Activated T-cell treated with anti-CD3 and anti-CD28 coated beads for 4 hours (primary cell): Measurements from ENCODE around the gene RCOR1.
"Not testable (repeated sequence)": the region's sequence is repeated elsewhere in the genome, so short reads cannot be mapped to it uniquely, and the experiment has no call there.

Experiments
- DNase-seq: peaks from one replicate; pipeline ENCODE4 v3.0.0-alpha.2; 2020

RCOR1 gene

GRCh38 chr14:102758087-102758486, 165.6 kb downstream of the RCOR1 start:
- DNase-seq: no peak

GRCh38 chr14:102759456-102760187, 167.2 kb downstream of the RCOR1 start:
- no peak for DNase-seq

GRCh38 chr14:102760496-102761193, 168.2 kb downstream of the RCOR1 start:
- no peak for DNase-seq

- DNase-seq: no peak
Measured at GRCh38 chr14:102761206-102761605, 168.8 kb downstream of the RCOR1 start.

- DNase-seq: no peak
Measured at GRCh38 chr14:102764220-102764671, 171.8 kb downstream of the RCOR1 start.

- not testable (repeated sequence) for DNase-seq
Measured at GRCh38 chr14:102765770-102766169, 173.3 kb downstream of the RCOR1 start.

GRCh38 chr14:102768223-102769048, 176.0 kb downstream of the RCOR1 start:
- no peak for DNase-seq

GRCh38 chr14:102769049-102769327, 176.5 kb downstream of the RCOR1 start:
- no peak for DNase-seq

GRCh38 chr14:102770147-102771123, 178.0 kb downstream of the RCOR1 start:
- no peak for DNase-seq

- DNase-seq: no peak
Measured at GRCh38 chr14:102771144-102771543, 178.7 kb downstream of the RCOR1 start.

GRCh38 chr14:102772781-102773570, 180.5 kb downstream of the RCOR1 start:
- DNase-seq: no peak

GRCh38 chr14:102774391-102775153, 182.1 kb downstream of the RCOR1 start:
- DNase-seq: peak; percentile 38

- DNase-seq: no peak
Measured at GRCh38 chr14:102775855-102776760, 183.7 kb downstream of the RCOR1 start.

- DNase-seq: peak; percentile 78
Measured at GRCh38 chr14:102776761-102777710, 184.6 kb downstream of the RCOR1 start, which contains the start of gene TRAF3. Gene TRAF3 (plus strand): TSS chr14:102777449. CDS start chr14:102870202, 92,753 bp downstream.

GRCh38 chr14:102777711-102778337, 185.4 kb downstream of the RCOR1 start:
- no peak for DNase-seq

GRCh38 chr14:102778338-102779083, 186.1 kb downstream of the RCOR1 start:
- no peak for DNase-seq

GRCh38 chr14:102779084-102779462, 186.6 kb downstream of the RCOR1 start:
- DNase-seq: no peak
